CD8-positive, alpha-beta memory T cell (primary cell): ENCODE results near the gene PRKG1. TPM values are rescaled to one million over a fixed set of nuclear protein-coding genes. Genes with fewer than 3 reads are reported as not detected.

Experiments used
- CTCF ChIA-PET: fragments of 350-600 bp; sonication (Branson Sonifier 250); formaldehyde crosslinking; loops from one replicate; lab custom pipeline; 2021; ENCODE audit warnings: antibody characterized with exemption; lab: Charles Lee
- POLR2A ChIA-PET: fragments of 350-600 bp; sonication (Branson Sonifier 250); formaldehyde crosslinking; loops from one replicate; lab custom pipeline; 2021; ENCODE audit warnings: antibody characterized with exemption; lab: Charles Lee
- DNase-seq, 5 donors: peaks; one replicate each; pipeline versions ENCODE4 v3.0.0 to v3.0.0-alpha.2; 2020 to 2022; ENCODE audit warnings: mixed read lengths in 1 of 5
- H3K27ac ChIP-seq: one replicate; pipeline ENCODE4 v1.7.0; 2013; ENCODE audit warnings: low read depth, mild to moderate bottlenecking, low read length, moderate library complexity
- H3K27me3 ChIP-seq: 2 replicates; pipeline ENCODE4 v1.7.0; 2013; ENCODE audit warnings: low read length, mild to moderate bottlenecking; ENCODE audit not compliant: insufficient read depth, poor library complexity, severe bottlenecking
- H3K36me3 ChIP-seq: 2 replicates; pipeline ENCODE4 v1.7.0; 2013; ENCODE audit warnings: mild to moderate bottlenecking, low read length, moderate library complexity; ENCODE audit not compliant: insufficient read depth
- H3K4me1 ChIP-seq: 2 replicates; pipeline ENCODE4 v1.7.0; 2013; ENCODE audit warnings: mild to moderate bottlenecking, low read length, moderate library complexity; ENCODE audit not compliant: insufficient read depth
- H3K4me3 ChIP-seq: 2 replicates; pipeline ENCODE4 v1.7.0; 2013; ENCODE audit warnings: mild to moderate bottlenecking, low read length
- H3K9me3 ChIP-seq: 2 replicates; pipeline ENCODE4 v1.7.0; 2013; ENCODE audit warnings: mild to moderate bottlenecking, low read length
- H3K27ac Mint-ChIP-seq, 8 donors: one replicate each; pipeline ENCODE4 v1.8.0; 2020 to 2021; ENCODE audit warnings: mixed read lengths in 8 of 8, mild to moderate bottlenecking in 6 of 8, inconsistent platforms in 3 of 8, moderate library complexity in 3 of 8
- H3K27me3 Mint-ChIP-seq, 2 donors: one replicate each; pipeline ENCODE4 v1.8.0; 2020 to 2021; ENCODE audit warnings: mixed read lengths in 2 of 2, mild to moderate bottlenecking in 1 of 2, moderate library complexity in 1 of 2
- H3K36me3 Mint-ChIP-seq, 3 donors: one replicate each; pipeline ENCODE4 v1.8.0; 2020 to 2021; ENCODE audit warnings: mixed read lengths in 3 of 3, inconsistent platforms in 1 of 3, mild to moderate bottlenecking in 1 of 3
- H3K4me1 Mint-ChIP-seq, 3 donors: one replicate each; pipeline ENCODE4 v1.8.0; 2020 to 2021; ENCODE audit warnings: mixed read lengths in 3 of 3, inconsistent platforms in 1 of 3, mild to moderate bottlenecking in 1 of 3
- H3K4me3 Mint-ChIP-seq, 7 donors: one replicate each; pipeline ENCODE4 v1.8.0; 2020 to 2021; ENCODE audit warnings: mixed read lengths in 7 of 7, mild to moderate bottlenecking in 6 of 7, moderate library complexity in 4 of 7, inconsistent platforms in 2 of 7
- H3K9me3 Mint-ChIP-seq, 5 donors: one replicate each; pipeline ENCODE4 v1.8.0; 2020 to 2022; ENCODE audit warnings: mixed read lengths in 5 of 5, mild to moderate bottlenecking in 3 of 5, moderate library complexity in 2 of 5, inconsistent platforms in 1 of 5
- polyA plus RNA-seq: library from polyadenylated mRNA; unstranded; fragments of 300-500 nt; fragmentation: Illumina TruSeq; gene quantifications from one replicate; pipeline ENCODE4 v1.2.3, GENCODE V29; 2021
- total RNA-seq, 2 experiments: library from RNA; stranded (reverse); gene quantifications; one replicate each; pipeline ENCODE4 v1.2.3, GENCODE V29; 2021

The PRKG1 gene
- total and polyA plus RNA-seq, 3 experiments from 2014 or later = not detected

DNA sequence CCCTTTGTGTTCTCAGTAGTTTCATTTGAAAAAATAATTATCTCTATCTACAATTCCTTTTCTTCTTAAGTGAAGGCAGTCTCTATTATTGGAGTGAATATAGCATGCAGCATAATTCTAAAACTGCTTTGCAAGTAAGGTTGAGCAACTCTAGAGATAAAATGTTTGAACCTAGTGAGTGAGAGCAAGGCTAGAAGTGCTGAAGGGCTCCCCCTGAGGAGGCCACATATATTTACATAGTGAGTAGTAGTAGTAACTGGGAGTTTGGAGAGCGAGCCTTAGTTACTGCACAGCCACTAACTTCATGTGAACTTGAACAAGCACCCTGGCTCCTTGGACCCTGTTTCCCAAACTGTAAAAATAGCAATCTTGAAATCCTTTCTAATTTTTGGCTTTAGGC, 1098.3 kb downstream of the PRKG1 start:
- POLR2A ChIA-PET = no interaction called here
- no peaks in the 10 kb centered on the region for H3K36me3 Mint-ChIP-seq

GRCh38 chr10:52185256-52185655, 1111.0 kb downstream of the PRKG1 start:
- ChIA-PET CTCF (no interaction called here), POLR2A (no interaction called here)
- H3K27ac ChIP-seq = no peak overlapping the region
- Mint-ChIP-seq H3K4me3 (no peak overlapping the region), H3K27me3 (peaks cover 0 to 1% of the 10 kb centered on the region in 2 donors), H3K9me3 (peaks cover 0 to 6% (median 2%) of the 10 kb centered on the region in 5 donors), H3K4me1 (no peaks in the 10 kb centered on the region), H3K27ac (no peak overlapping the region), H3K36me3 (no peaks in the 10 kb centered on the region)
- no peaks in the 10 kb centered on the region for H3K36me3 ChIP-seq
- DNase-seq = no peak
- H3K4me3 ChIP-seq = no peak overlapping the region
- H3K27me3 ChIP-seq = no peaks in the 10 kb centered on the region
- no peaks in the 10 kb centered on the region for H3K9me3 ChIP-seq
- no peaks in the 10 kb centered on the region for H3K4me1 ChIP-seq

More for the DNA sequence above, 1098.3 kb downstream of the PRKG1 start:
- H3K27ac ChIP-seq = no peak overlapping the region
- no peak overlapping the region for H3K4me3 ChIP-seq
- H3K4me1 ChIP-seq = no peaks in the 10 kb centered on the region
- CTCF ChIA-PET = no interaction called here
- no peaks in the 10 kb centered on the region for H3K36me3 ChIP-seq
- no peaks in the 10 kb centered on the region for H3K4me1 Mint-ChIP-seq
- no peaks in the 10 kb centered on the region for H3K9me3 ChIP-seq
- H3K4me3 Mint-ChIP-seq = no peak overlapping the region
- no peak for DNase-seq
- no peaks in the 10 kb centered on the region for H3K27me3 Mint-ChIP-seq
- peaks cover 0 to 16% (median 7%) of the 10 kb centered on the region in 5 donors for H3K9me3 Mint-ChIP-seq
- no peaks in the 10 kb centered on the region for H3K27me3 ChIP-seq
- H3K27ac Mint-ChIP-seq = no peak overlapping the region

DNA sequence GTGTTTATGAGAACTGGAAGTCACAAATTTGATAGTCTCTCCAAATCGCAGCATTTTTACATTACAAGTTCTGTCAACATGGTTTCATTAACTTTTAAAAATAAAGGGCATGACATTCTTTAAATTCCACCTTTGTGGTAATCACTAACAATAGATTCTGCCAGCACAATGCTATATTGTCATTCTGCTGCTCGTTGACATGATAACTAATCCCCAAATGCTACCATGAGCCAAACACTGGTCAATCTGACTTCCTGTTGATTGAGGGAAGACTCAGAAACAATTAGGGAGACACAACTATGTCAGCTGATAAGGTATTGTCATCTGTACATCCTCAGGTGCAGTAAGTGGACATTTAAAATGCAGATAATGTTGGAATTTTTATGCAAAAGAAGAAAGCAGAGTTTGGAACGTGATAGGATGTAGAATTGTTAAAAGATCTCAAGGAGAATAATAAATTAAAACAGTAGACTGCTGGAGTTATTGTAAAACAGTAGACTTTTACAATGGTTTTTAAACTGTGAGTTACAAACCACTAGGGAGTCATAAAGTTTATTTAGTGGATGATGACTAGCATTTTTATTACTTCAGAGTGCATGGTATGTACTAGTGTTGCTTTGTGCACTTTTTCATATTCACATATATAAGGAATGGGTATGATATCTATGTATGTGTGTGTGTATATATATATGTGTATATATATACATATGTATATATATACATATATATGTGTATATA, 1113.4 kb downstream of the PRKG1 start:
- H3K9me3 ChIP-seq = no peaks in the 10 kb centered on the region
- H3K4me1 ChIP-seq = no peaks in the 10 kb centered on the region
- H3K4me3 ChIP-seq = no peak overlapping the region
- no peaks in the 10 kb centered on the region for H3K4me1 Mint-ChIP-seq
- no peak for DNase-seq
- ChIA-PET POLR2A (no interaction called here), CTCF (no interaction called here)
- no peak overlapping the region for H3K27ac Mint-ChIP-seq
- no peaks in the 10 kb centered on the region for H3K27me3 ChIP-seq
- H3K27ac ChIP-seq = no peak overlapping the region
- no peaks in the 10 kb centered on the region for H3K36me3 Mint-ChIP-seq
- peaks cover 0 to 1% (median 0%) of the 10 kb centered on the region in 5 donors for H3K9me3 Mint-ChIP-seq
- no peak overlapping the region for H3K4me3 Mint-ChIP-seq
- H3K36me3 ChIP-seq = no peaks in the 10 kb centered on the region
- peaks cover 0 to 1% of the 10 kb centered on the region in 2 donors for H3K27me3 Mint-ChIP-seq

DNA sequence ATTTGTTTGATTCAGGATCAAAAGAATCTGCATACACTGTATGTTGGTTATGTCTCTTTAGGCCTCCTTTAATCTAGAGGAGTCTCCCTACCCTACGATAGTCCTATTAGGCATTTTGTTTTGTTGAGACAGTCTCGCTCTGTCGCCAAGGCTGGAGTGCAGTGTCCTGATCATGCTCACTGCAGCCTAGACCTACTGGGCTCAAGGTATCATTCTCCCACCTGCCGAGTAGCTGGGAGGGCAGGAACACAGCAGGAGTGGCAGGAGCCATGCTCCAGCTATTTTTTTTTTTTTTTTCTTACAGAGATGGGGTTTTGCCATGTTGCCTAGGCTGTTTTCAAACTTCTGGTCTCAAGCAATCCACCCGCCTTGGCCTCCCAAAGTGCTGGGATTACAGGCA, 1116.8 kb downstream of the PRKG1 start:
- DNase-seq = no peak
- H3K27ac Mint-ChIP-seq = no peak overlapping the region
- Histone ChIP-seq H3K36me3 (no peaks in the 10 kb centered on the region), H3K4me1 (no peaks in the 10 kb centered on the region), H3K27me3 (no peaks in the 10 kb centered on the region), H3K4me3 (no peak overlapping the region), H3K27ac (no peak overlapping the region), H3K9me3 (no peaks in the 10 kb centered on the region)
- ChIA-PET POLR2A (no interaction called here), CTCF (no interaction called here)
- H3K9me3 Mint-ChIP-seq = no peaks in the 10 kb centered on the region
- H3K27me3 Mint-ChIP-seq = no peaks in the 10 kb centered on the region
- no peak overlapping the region for H3K4me3 Mint-ChIP-seq
- no peaks in the 10 kb centered on the region for H3K4me1 Mint-ChIP-seq
- no peaks in the 10 kb centered on the region for H3K36me3 Mint-ChIP-seq

- no peak for DNase-seq
- no peaks in the 10 kb centered on the region for H3K27me3 ChIP-seq
- Mint-ChIP-seq H3K27ac (no peak overlapping the region), H3K36me3 (no peaks in the 10 kb centered on the region), H3K4me3 (no peak overlapping the region), H3K27me3 (no peaks in the 10 kb centered on the region), H3K9me3 (no peaks in the 10 kb centered on the region), H3K4me1 (no peaks in the 10 kb centered on the region)
- ChIA-PET CTCF (no interaction called here), POLR2A (no interaction called here)
- no peaks in the 10 kb centered on the region for H3K36me3 ChIP-seq
- no peaks in the 10 kb centered on the region for H3K4me1 ChIP-seq
- no peak overlapping the region for H3K27ac ChIP-seq
- no peaks in the 10 kb centered on the region for H3K9me3 ChIP-seq
- no peak overlapping the region for H3K4me3 ChIP-seq
These were observed 1119.9 kb downstream of the PRKG1 start for GRCh38 chr10:52194191-52194590.

DNA sequence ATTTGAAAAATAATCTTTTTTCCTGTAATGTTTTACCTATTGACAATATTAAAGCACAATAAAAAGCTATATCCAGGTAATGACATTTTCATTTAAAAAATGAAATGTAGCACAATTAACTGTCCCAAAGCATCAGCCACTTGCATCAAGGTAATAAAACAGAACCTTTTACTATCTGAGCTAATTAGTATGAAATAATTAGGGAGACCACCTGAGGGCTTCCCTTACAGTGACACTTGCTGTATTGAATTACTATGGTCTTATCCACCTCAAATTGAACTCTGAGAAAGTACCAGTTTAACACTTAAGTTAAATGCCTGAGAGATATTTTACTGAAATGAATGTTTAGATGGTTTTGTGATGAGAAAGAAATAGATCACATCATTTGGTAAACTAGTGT, 1120.4 kb downstream of the PRKG1 start:
- CTCF ChIA-PET = no interaction called here
- no peak for DNase-seq
- no peaks in the 10 kb centered on the region for H3K36me3 Mint-ChIP-seq
- H3K9me3 Mint-ChIP-seq = no peaks in the 10 kb centered on the region
- Histone ChIP-seq H3K27me3 (no peaks in the 10 kb centered on the region), H3K27ac (no peak overlapping the region), H3K4me3 (no peak overlapping the region), H3K9me3 (no peaks in the 10 kb centered on the region), H3K4me1 (no peaks in the 10 kb centered on the region), H3K36me3 (no peaks in the 10 kb centered on the region)
- H3K27me3 Mint-ChIP-seq = no peaks in the 10 kb centered on the region
- no peaks in the 10 kb centered on the region for H3K4me1 Mint-ChIP-seq
- POLR2A ChIA-PET = no interaction called here
- no peak overlapping the region for H3K27ac Mint-ChIP-seq
- H3K4me3 Mint-ChIP-seq = no peak overlapping the region

DNA sequence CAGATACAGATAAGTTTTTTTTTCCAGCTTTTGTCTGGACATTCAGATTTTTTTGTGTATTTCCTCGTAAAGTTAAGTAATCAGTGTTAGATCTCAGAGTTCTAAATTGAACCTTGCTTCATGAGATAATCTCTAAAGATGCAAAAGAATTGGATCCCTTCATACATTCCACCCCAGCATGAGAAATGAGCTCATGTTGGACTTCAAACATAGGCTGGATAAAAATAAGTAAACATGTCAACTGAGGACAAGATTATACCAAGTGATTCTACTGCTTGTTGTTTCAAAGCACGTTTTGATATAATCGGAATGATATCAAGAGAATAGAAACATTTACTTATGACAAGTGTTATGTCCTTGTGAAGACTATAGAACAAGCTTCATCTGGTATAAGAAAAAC, 1122.8 kb downstream of the PRKG1 start:
- Mint-ChIP-seq H3K4me3 (no peak overlapping the region), H3K27ac (no peak overlapping the region), H3K36me3 (no peaks in the 10 kb centered on the region), H3K27me3 (no peaks in the 10 kb centered on the region), H3K9me3 (no peaks in the 10 kb centered on the region), H3K4me1 (no peaks in the 10 kb centered on the region)
- H3K4me3 ChIP-seq = no peak overlapping the region
- ChIA-PET POLR2A (no interaction called here), CTCF (no interaction called here)
- no peaks in the 10 kb centered on the region for H3K36me3 ChIP-seq
- H3K4me1 ChIP-seq = no peaks in the 10 kb centered on the region
- no peak for DNase-seq
- no peak overlapping the region for H3K27ac ChIP-seq
- H3K9me3 ChIP-seq = no peaks in the 10 kb centered on the region
- no peaks in the 10 kb centered on the region for H3K27me3 ChIP-seq

DNA sequence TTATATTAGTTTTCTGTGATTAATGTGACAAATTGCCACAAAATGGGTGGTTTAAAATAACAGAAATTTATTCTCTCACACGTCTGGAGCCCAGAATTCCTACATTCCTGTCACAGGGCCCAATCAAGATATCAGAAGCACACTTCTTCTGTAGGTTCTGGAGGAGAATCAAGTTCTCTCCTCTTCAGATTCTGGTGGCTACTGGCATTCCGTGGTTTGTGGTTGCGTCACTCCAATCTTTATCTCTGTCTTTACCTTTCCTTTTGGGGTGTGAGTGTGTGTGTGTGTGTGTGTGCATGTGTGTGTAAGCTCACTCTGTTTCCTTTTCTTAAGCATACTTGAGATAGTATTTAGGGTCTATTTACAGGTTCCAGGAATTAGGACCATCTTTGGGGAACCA, 1124.3 kb downstream of the PRKG1 start:
- Histone ChIP-seq H3K4me3 (no peak overlapping the region), H3K9me3 (no peaks in the 10 kb centered on the region), H3K4me1 (no peaks in the 10 kb centered on the region), H3K27me3 (no peaks in the 10 kb centered on the region), H3K27ac (no peak overlapping the region), H3K36me3 (no peaks in the 10 kb centered on the region)
- Mint-ChIP-seq H3K9me3 (no peaks in the 10 kb centered on the region), H3K4me1 (no peaks in the 10 kb centered on the region), H3K27me3 (no peaks in the 10 kb centered on the region), H3K4me3 (no peak overlapping the region), H3K36me3 (no peaks in the 10 kb centered on the region), H3K27ac (no peak overlapping the region)
- no peak for DNase-seq
- ChIA-PET CTCF (no interaction called here), POLR2A (no interaction called here)
